Measurements from ENCODE around the gene SLC16A10.

DNA sequence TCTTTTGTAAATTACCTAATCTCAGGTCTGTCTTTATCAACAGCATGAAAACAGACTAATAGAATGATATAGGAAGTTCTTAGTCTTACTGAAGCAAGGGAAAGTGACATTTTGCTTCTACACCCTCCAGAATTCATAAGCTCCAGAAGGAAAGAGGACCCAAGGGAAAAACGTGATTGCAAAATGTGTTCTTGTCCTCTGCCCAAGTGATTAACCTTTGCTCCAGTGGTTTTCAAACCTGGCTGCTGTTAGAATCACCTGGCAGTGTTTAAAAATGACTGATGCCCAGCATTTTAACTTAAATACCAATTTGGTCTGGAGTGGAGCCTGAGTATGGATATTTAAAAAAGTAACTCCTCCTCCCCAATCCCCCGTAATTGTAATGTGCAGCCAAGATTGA lies 191.4 kb downstream of the SLC16A10 start:
- TF ChIP-seq, protein P1, sequence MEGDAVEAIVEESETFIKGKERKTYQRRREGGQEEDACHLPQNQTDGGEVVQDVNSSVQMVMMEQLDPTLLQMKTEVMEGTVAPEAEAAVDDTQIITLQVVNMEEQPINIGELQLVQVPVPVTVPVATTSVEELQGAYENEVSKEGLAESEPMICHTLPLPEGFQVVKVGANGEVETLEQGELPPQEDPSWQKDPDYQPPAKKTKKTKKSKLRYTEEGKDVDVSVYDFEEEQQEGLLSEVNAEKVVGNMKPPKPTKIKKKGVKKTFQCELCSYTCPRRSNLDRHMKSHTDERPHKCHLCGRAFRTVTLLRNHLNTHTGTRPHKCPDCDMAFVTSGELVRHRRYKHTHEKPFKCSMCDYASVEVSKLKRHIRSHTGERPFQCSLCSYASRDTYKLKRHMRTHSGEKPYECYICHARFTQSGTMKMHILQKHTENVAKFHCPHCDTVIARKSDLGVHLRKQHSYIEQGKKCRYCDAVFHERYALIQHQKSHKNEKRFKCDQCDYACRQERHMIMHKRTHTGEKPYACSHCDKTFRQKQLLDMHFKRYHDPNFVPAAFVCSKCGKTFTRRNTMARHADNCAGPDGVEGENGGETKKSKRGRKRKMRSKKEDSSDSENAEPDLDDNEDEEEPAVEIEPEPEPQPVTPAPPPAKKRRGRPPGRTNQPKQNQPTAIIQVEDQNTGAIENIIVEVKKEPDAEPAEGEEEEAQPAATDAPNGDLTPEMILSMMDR (IDR thresholded peaks at IDR 0.05) = no peak
- no peak for TF ChIP-seq POLR2AphosphoS5 (IDR thresholded peaks at IDR 0.05)
- TF ChIP-seq POLR2A (IDR thresholded peaks at IDR 0.05) = no peak
- TF ChIP-seq EP300 (IDR thresholded peaks at IDR 0.05) = no peak

Measured in sigmoid colon (tissue), 4 donors.